Caco-2 (cell line): ENCODE data around the gene SFRP5. TPM values are rescaled to one million over a fixed set of nuclear protein-coding genes. Genes with fewer than 3 reads are reported as not detected.

Source experiments
- BruUV-seq: library from RNA; stranded (reverse); fragments of 400-500 nt; replicated peaks from 2 replicates; lab custom pipeline; 2021; lab: Mats Ljungman, UMichigan
- CTCF ChIA-PET: fragments of 300-600 bp; sonication (Branson Sonifier 250); formaldehyde crosslinking; loops from one replicate; lab custom pipeline; 2022; ENCODE audit warnings: antibody characterized with exemption; lab: Charles Lee
- POLR2A ChIA-PET: fragments of 300-600 bp; sonication (Branson Sonifier 250); formaldehyde crosslinking; loops from one replicate; lab custom pipeline; 2022; ENCODE audit warnings: antibody characterized with exemption; lab: Charles Lee
- DNase-seq, 2 experiments: peaks; one replicate each; pipeline versions ENCODE4 v3.0.0 to v3.0.0-alpha.2; 2020 to 2022
- H3K27me3 ChIP-seq: replicated peaks from 2 replicates; pipeline ENCODE4 v1.6.0; 2011; ENCODE audit warnings: low read length; ENCODE audit not compliant: control insufficient read depth, insufficient read depth
- H3K36me3 ChIP-seq: 2 replicates; pipeline ENCODE4 v1.5.1; 2011; ENCODE audit warnings: low read length; ENCODE audit not compliant: control insufficient read depth, insufficient read depth
- H3K4me1 ChIP-seq: fragments of 250-450 bp; sonication (Bioruptor Pico); 2 replicates; pipeline ENCODE4 v1.5.1; 2020; ENCODE audit warnings: mild to moderate bottlenecking
- H3K4me3 ChIP-seq: 2 replicates; pipeline ENCODE4 v1.5.1; 2011; ENCODE audit warnings: low read depth, mild to moderate bottlenecking, control low read depth, low read length
- H3K9me3 ChIP-seq: fragments of 250-450 bp; sonication (Bioruptor Pico); 2 replicates; pipeline ENCODE4 v1.5.1; 2020; ENCODE audit warnings: mild to moderate bottlenecking, moderate library complexity
- H3K27ac Mint-ChIP-seq: one replicate; pipeline ENCODE4 v1.8.0; 2022; ENCODE audit warnings: mixed read lengths; ENCODE audit not compliant: unreplicated experiment
- H3K27me3 Mint-ChIP-seq: one replicate; pipeline ENCODE4 v1.8.0; 2022; ENCODE audit warnings: mixed read lengths; ENCODE audit not compliant: insufficient read depth, unreplicated experiment
- H3K36me3 Mint-ChIP-seq: one replicate; pipeline ENCODE4 v1.8.0; 2022; ENCODE audit warnings: mild to moderate bottlenecking, mixed read lengths; ENCODE audit not compliant: insufficient read depth, unreplicated experiment
- H3K4me1 Mint-ChIP-seq: one replicate; pipeline ENCODE4 v1.8.0; 2022; ENCODE audit warnings: low read depth, mixed read lengths; ENCODE audit not compliant: unreplicated experiment
- H3K4me3 Mint-ChIP-seq: one replicate; pipeline ENCODE4 v1.8.0; 2022; ENCODE audit warnings: mild to moderate bottlenecking, moderate library complexity, mixed read lengths; ENCODE audit not compliant: unreplicated experiment
- H3K9me3 Mint-ChIP-seq: one replicate; pipeline ENCODE4 v1.8.0; 2022; ENCODE audit warnings: mixed read lengths; ENCODE audit not compliant: unreplicated experiment
- intact Hi-C: fragments of 100-400 bp; cut with micrococcal nuclease; formaldehyde crosslinking; loops from one replicate; pipeline ENCODE4 v1.10.0; 2022; ENCODE audit not compliant: unreplicated experiment
- total RNA-seq: library from RNA; stranded (reverse); gene quantifications from 2 replicates; pipeline ENCODE4 v1.2.3, GENCODE V29; 2022
- TF ChIP-seq, protein P1 (sequence below), 2 experiments: fragments of 200-600 bp in 1 of 2; IDR thresholded peaks; 1 replicate in 1 of 2; 2 replicates in 1 of 2; pipeline versions ENCODE4 v1.5.1 to v1.8.0; 2011 to 2022; ENCODE audit warnings: antibody characterized with exemption in 1 of 2, control low read depth in 1 of 2, inconsistent platforms in 1 of 2, low read depth in 1 of 2, low read length in 1 of 2, mild to moderate bottlenecking in 1 of 2, moderate library complexity in 1 of 2; ENCODE audit not compliant: insufficient read depth in 1 of 2, severe bottlenecking in 1 of 2, unreplicated experiment in 1 of 2

The SFRP5 gene
- total RNA-seq, 1 experiment from 2014 or later: 1.1 TPM

DNA sequence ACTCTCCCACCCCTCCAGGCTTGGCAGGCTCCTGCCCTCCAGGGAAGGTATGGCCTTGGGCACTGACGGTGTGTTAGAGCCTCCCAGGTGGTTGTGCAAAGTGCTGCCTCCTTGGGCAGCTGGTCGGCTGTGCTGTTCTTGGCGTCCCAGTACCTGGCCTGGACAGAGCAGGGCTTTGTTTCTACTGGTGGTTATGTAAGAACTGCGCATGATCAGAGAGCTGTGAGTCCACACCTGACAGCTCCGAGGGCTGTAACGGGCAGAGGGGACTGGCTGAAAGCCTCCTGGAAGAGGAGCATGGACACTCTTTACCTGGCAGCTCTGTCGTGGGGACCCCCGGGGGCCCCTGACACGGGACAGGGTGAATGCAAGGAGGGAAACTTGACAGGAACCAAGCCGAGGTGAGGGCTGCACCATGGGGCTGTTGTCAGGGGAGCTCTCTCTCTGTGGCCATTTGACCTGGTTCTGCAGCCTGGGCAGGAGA lies 3.1 kb upstream of the SFRP5 start:
- H3K27me3 Mint-ChIP-seq: peaks cover 12% of the 10 kb centered on the region
- no TSS peak for BruUV-seq
- POLR2A ChIA-PET: no interaction called here

DNA sequence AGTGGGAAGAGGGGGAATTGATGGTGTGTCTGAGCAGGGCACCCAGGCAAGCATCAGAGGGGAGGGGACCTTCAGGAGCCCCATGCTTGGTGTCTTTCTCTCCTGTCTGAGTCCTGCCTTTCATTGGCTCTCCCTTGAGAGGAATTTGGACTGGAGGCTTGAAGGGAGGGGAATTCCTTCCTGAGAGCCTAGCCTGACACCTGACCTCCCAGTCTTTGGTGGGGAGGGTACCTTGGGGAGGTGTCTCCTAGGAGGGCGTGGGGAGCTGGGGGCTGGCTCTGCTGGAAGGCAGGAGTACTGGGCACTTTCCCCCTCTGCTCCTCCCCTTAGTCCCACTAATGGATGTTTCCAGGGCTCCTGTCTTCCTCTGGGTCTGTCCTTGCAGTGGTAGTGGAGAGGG lies 1.3 kb upstream of the SFRP5 start:
- intact Hi-C loops: loop anchor here (2.0 to 5.0 kb wide), 2 partner anchors 16 to 94 kb away; no protein-coding TSS in a partner anchor
- Mint-ChIP-seq H3K36me3 (peaks cover 15% of the 10 kb centered on the region), H3K27ac (no peak overlapping the region), H3K4me3 (no peak overlapping the region), H3K4me1 (peaks cover 7% of the 10 kb centered on the region), H3K9me3 (no peaks in the 10 kb centered on the region), H3K27me3 (peaks cover 12% of the 10 kb centered on the region)
- ChIA-PET POLR2A (no interaction called here), CTCF (interaction anchor here (1.4 kb wide), 1 partner anchor 96 kb away, joined by 6 read pairs; no protein-coding TSS in a partner anchor)
- no TSS peak for BruUV-seq
- H3K27me3 ChIP-seq: peaks cover 2% of the 10 kb centered on the region; the same call in 1 of the 2 replicates
- H3K4me1 ChIP-seq: peaks cover 22% of the 10 kb centered on the region
- no peaks in the 10 kb centered on the region for H3K9me3 ChIP-seq
- no peaks in the 10 kb centered on the region for H3K36me3 ChIP-seq
- TF ChIP-seq, protein P1, sequence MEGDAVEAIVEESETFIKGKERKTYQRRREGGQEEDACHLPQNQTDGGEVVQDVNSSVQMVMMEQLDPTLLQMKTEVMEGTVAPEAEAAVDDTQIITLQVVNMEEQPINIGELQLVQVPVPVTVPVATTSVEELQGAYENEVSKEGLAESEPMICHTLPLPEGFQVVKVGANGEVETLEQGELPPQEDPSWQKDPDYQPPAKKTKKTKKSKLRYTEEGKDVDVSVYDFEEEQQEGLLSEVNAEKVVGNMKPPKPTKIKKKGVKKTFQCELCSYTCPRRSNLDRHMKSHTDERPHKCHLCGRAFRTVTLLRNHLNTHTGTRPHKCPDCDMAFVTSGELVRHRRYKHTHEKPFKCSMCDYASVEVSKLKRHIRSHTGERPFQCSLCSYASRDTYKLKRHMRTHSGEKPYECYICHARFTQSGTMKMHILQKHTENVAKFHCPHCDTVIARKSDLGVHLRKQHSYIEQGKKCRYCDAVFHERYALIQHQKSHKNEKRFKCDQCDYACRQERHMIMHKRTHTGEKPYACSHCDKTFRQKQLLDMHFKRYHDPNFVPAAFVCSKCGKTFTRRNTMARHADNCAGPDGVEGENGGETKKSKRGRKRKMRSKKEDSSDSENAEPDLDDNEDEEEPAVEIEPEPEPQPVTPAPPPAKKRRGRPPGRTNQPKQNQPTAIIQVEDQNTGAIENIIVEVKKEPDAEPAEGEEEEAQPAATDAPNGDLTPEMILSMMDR (IDR thresholded peaks at IDR 0.05; ENCODE audit: insufficient read depth in 1 of 2, low read depth in 1 of 2, low read length in 1 of 2, severe bottlenecking in 1 of 2, unreplicated experiment in 1 of 2): no peak
- H3K4me3 ChIP-seq: no peak overlapping the region
- peak in 1 of 2 experiments; percentile 15 for DNase-seq

More for the DNA sequence above, 3.1 kb upstream of the SFRP5 start:
- Histone ChIP-seq H3K27me3 (peaks cover 2% of the 10 kb centered on the region; the same call in 1 of the 2 replicates), H3K9me3 (no peaks in the 10 kb centered on the region), H3K36me3 (no peaks in the 10 kb centered on the region), H3K4me1 (peaks cover 22% of the 10 kb centered on the region), H3K4me3 (no peak overlapping the region)
- DNase-seq: no peak
- peaks cover 7% of the 10 kb centered on the region for H3K4me1 Mint-ChIP-seq
- CTCF ChIA-PET: no interaction called here
- H3K27ac Mint-ChIP-seq: no peak overlapping the region
- H3K4me3 Mint-ChIP-seq: no peak overlapping the region
- intact Hi-C loops: loop anchor here (5.0 kb wide), 1 partner anchor 92 kb away; no protein-coding TSS in a partner anchor
- no peaks in the 10 kb centered on the region for H3K9me3 Mint-ChIP-seq
- TF ChIP-seq, protein P1 (IDR thresholded peaks at IDR 0.05; ENCODE audit: insufficient read depth in 1 of 2, low read depth in 1 of 2, low read length in 1 of 2, severe bottlenecking in 1 of 2, unreplicated experiment in 1 of 2): no peak
- peaks cover 5% of the 10 kb centered on the region for H3K36me3 Mint-ChIP-seq

DNA sequence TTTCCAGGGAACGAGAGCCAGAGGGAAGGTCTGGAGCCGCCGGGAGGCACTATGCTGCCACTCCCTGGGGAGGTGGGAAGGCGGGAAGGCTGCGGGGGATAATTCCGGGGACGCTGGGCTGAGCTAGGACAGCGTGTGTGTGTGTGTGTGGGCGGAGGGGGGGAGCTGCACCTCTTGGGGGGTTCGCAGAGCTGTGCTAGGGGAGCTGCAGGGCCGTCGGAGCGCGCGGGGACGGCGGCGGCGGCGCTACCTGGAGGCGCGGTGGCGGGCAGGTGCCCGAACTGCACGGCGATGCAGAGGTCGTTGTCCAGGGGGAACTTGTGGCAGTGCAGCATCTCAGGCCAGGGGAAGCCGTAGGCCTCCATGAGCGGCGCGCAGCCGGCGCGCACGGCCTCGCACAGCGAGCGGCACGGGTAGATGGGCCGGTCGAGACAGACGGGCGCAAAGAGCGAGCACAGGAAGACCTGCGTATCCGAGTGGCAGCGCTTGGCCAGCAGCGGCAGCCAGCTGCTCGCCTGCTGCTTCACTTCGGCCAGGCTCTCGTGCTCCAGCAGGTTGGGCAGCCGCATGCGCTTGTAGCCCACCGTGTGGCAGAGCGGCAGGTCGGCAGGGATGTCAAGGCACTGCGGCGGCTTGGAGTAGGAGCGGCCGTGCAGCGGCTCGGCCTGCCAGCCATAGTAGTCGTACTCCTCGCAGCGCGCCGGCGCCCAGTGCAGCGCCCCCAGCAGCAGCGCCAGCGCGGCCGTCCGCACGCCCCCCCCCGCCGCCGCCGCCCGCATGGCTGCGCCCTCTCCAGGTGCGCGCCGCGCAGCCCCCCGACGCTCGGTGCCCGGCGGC lies 526 bp downstream of the SFRP5 start:
- H3K36me3 ChIP-seq: no peaks in the 10 kb centered on the region; the same call in 1 of the 2 replicates
- Mint-ChIP-seq H3K27ac (no peak overlapping the region), H3K4me3 (peak overlapping the region; percentile 75), H3K4me1 (peaks cover 7% of the 10 kb centered on the region), H3K27me3 (peaks cover 12% of the 10 kb centered on the region), H3K9me3 (no peaks in the 10 kb centered on the region), H3K36me3 (peaks cover 15% of the 10 kb centered on the region)
- no peaks in the 10 kb centered on the region for H3K9me3 ChIP-seq
- peaks cover 17% of the 10 kb centered on the region; the same call in 1 of the 2 replicates for H3K4me1 ChIP-seq
- intact Hi-C loops: loop anchor here (1.0 to 5.0 kb wide), 2 partner anchors 12 to 96 kb away; no protein-coding TSS in a partner anchor
- peaks cover 2% of the 10 kb centered on the region; the same call in 1 of the 2 replicates for H3K27me3 ChIP-seq
- peak overlapping the region; percentile 43 for H3K4me3 ChIP-seq
- BruUV-seq: no TSS peak
- TF ChIP-seq, protein P1 (IDR thresholded peaks at IDR 0.05; ENCODE audit: insufficient read depth in 1 of 2, low read depth in 1 of 2, low read length in 1 of 2, severe bottlenecking in 1 of 2, unreplicated experiment in 1 of 2): no peak
- ChIA-PET CTCF (no interaction called here), POLR2A (no interaction called here)
- peak in 1 of 2 experiments; percentile 50 for DNase-seq
